Astrocyte of the cerebellum (primary cell): Measurements from ENCODE around the gene CALML6.
A peak's percentile ranks its signal among the peaks of the same experiment; 100 is the strongest.
"Not testable (repeated sequence)": the region's sequence is repeated elsewhere in the genome, so short reads cannot be mapped to it uniquely, and the experiment has no call there.

ENCODE experiments used
- DNase-seq: peaks from one replicate; pipeline ENCODE4 v3.0.0-alpha.2; 2011; ENCODE audit warnings: low read depth
- H3K4me3 ChIP-seq: 2 replicates; pipeline ENCODE4 v1.5.1; 2011; ENCODE audit warnings: mild to moderate bottlenecking, low read depth, low read length, moderate library complexity
- CTCF ChIP-seq: IDR thresholded peaks from 2 replicates; pipeline ENCODE4 v1.5.1; 2012; ENCODE audit warnings: low read length, low read depth, moderate library complexity, mild to moderate bottlenecking; ENCODE audit errors: missing control alignments
- in situ Hi-C: cut with HindIII; loops from 2 replicates; pipeline ENCODE4 v1.10.0; 2017; ENCODE audit warnings: low sequenced_read_pairs

CALML6 gene

GRCh38 chr1:1883092-1883873 is 31.8 kb upstream of the CALML6 start:
- no peak overlapping the region for H3K4me3 ChIP-seq
- DNase-seq, result no peak
- no peak for TF ChIP-seq CTCF
- in situ Hi-C loops, result loop anchor here (5.0 kb wide), 1 partner anchor 61 kb away; no protein-coding TSS in a partner anchor

DNA sequence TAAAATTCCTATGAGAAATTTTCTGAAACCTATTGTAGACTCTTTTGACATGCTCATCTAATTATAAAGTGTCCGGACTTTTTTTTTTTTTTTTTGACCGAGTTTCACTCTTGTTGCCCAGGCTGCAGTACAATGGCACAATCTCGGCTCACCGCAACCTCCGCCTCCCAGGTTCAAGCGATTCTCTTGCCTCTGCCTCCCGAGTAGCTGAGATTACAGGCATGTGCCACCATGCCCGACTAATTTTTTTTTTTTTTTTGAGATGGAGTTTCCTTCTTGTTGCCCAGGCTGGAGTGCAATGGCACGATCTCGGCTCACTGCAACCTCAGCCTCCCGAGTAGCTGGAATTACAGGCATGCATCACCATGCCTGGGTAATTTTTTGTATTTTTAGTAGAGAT is 31.2 kb upstream of the CALML6 start:
- in situ Hi-C loops, result loop anchor here (5.0 kb wide), 1 partner anchor 62 kb away; no protein-coding TSS in a partner anchor
- not testable (repeated sequence) for DNase-seq, H3K4me3 ChIP-seq

- H3K4me3 ChIP-seq, result peak overlapping the region; percentile 79
- no peak for DNase-seq
- in situ Hi-C loops, result no loop called here
- TF ChIP-seq CTCF, result no peak
Measured at GRCh38 chr1:1889090-1889750, 25.8 kb upstream of the CALML6 start.

DNA sequence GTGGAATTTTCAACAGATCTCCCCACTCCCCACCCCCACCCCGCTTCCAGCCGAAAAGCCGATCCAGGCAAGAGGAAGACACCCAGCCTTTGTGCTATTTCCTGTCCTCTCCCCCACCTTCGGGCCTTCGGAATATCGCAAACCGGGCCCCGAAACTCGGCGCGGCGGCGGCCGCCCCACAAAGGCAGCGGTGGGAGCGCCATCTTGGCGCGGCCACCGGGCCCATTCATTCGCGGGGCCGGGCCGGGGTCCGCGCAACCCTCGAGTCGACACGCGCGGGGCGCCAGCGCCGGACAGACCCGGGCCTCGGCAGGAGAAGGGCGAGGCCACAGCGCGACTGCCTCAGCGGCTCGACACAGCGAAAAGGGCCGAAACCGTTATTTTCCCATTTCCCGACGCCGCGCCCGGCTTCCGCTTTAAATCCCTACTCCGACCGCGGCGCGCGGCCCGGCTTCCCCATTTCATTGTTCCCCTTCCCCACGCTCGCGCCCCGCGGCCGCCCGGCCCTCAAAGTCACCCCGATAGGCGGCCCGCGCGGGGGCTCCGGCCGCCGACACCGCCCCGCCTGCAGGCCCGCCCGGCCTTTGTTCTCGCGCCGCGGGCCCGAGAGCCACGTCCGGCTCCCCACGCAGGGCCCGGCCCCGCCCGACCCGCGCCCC is 25.1 kb upstream of the CALML6 start:
- DNase-seq, result no peak
- H3K4me3 ChIP-seq, result peak overlapping the region; percentile 79
- TF ChIP-seq CTCF, result no peak
- in situ Hi-C loops, result no loop called here

- in situ Hi-C loops, result no loop called here
- peak; percentile 60 for DNase-seq
- H3K4me3 ChIP-seq, result peak within 1 kb of the TSS; percentile 79
- TF ChIP-seq CTCF, result no peak
Measured at GRCh38 chr1:1890506-1891348, 24.3 kb upstream of the CALML6 start, which contains the start of gene GNB1. Gene GNB1 (minus strand): TSS chr1:1891087. CDS start chr1:1825453, 65,634 bp downstream.

DNA sequence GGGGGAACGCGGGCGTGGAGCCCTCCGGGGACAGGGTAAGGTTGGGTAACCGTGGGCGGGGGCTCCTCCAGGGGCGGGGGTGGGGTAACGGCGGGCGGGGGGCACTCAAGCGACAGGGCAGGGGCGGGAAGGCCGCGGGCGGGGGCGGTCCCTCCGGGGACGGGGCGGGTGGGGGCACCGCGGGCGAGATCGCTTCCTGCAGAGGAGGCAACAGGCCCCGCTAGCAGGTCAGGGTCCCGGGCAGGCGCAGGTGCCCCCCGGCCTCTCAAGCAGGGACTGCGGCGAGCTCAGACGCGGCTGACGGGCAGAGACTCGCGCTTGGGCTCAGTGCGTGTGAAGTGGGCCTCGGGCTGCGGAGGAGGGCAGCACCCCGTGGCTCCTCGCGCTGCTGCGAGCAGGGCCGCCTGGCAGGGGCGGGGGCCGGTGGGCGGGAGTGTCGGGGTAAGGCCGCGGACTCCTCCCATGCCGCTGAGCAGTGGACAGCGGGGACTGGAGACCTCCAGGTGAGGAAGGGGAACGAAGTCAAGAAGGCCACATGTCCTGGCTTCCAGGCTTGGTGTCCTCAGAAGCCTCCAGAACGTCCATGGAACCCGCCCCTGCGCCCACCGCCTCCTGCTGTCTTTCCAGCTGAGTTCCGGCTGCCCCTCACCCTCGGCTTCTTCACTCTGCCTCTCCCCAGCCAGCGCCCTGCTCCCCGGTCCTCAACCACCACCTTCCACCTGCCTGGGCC is 23.5 kb upstream of the CALML6 start:
- in situ Hi-C loops, result no loop called here
- no peak for DNase-seq
- peak overlapping the region; percentile 79 for H3K4me3 ChIP-seq
- no peak for TF ChIP-seq CTCF
